IMR-90 (cell line): ENCODE results near the gene VPS26A. TPM values are rescaled to one million over a fixed set of nuclear protein-coding genes. Genes with fewer than 3 reads are reported as not detected.

Experiments
- ATAC-seq: fragments of 200-7000 bp; cut with Tn5 transposase; 2 replicates; pipeline ENCODE4 v1.9.1; 2020; ENCODE audit warnings: low read depth, mild to moderate bottlenecking, moderate library complexity
- BruUV-seq: library from RNA; stranded (reverse); fragments of 400-500 nt; replicated peaks from 2 replicates; lab custom pipeline; 2021; lab: Mats Ljungman, UMichigan
- CTCF ChIA-PET: fragments of 300-600 bp; formaldehyde crosslinking; extraction: SDS; loops from one replicate; lab custom pipeline; 2021; ENCODE audit warnings: antibody characterized with exemption; lab: Yijun Ruan, JAX
- POLR2A ChIA-PET: fragments of 300-600 bp; sonication (Branson Sonifier 250); formaldehyde crosslinking; loops from one replicate; lab custom pipeline; 2022; ENCODE audit warnings: antibody characterized with exemption; ENCODE audit not compliant: unreplicated experiment; lab: Charles Lee
- DNase-seq: peaks from one replicate; pipeline ENCODE4 v3.0.0; 2013
- H2AFZ ChIP-seq: replicated peaks from 2 replicates; pipeline ENCODE3; 2013; ENCODE audit warnings: low read length, mild to moderate bottlenecking; ENCODE audit not compliant: poor library complexity
- H2AK5ac ChIP-seq: 2 replicates; pipeline ENCODE4 v1.6.1; 2013; ENCODE audit warnings: low read depth, low read length, inconsistent platforms
- H2AK9ac ChIP-seq: replicated peaks from 2 replicates; pipeline ENCODE3; 2013; ENCODE audit warnings: mild to moderate bottlenecking, low read depth, low read length, moderate library complexity; ENCODE audit not compliant: poor library complexity
- H2BK120ac ChIP-seq: 2 replicates; pipeline ENCODE4 v1.6.1; 2013; ENCODE audit warnings: low read depth, low read length, inconsistent platforms
- H2BK15ac ChIP-seq: 3 replicates; pipeline ENCODE4 v1.6.1; 2013; ENCODE audit warnings: low read depth, low read length, inconsistent platforms
- H2BK20ac ChIP-seq: 2 replicates; pipeline ENCODE4 v1.6.1; 2013; ENCODE audit warnings: low read depth, mild to moderate bottlenecking, inconsistent platforms, low read length, moderate library complexity
- H2BK5ac ChIP-seq: 2 replicates; pipeline ENCODE4 v1.6.1; 2013; ENCODE audit warnings: mild to moderate bottlenecking, low read depth, low read length, inconsistent platforms; ENCODE audit not compliant: poor library complexity, severe bottlenecking
- H3K14ac ChIP-seq: replicated peaks from 2 replicates; pipeline ENCODE4 v1.6.1; 2013; ENCODE audit warnings: low read depth, low read length, inconsistent platforms
- H3K18ac ChIP-seq: 2 replicates; pipeline ENCODE4 v1.6.1; 2013; ENCODE audit warnings: low read depth, low read length, control low read depth
- H3K23ac ChIP-seq: 2 replicates; pipeline ENCODE4 v1.6.1; 2013; ENCODE audit warnings: low read depth, low read length, inconsistent platforms
- H3K27ac ChIP-seq: 2 replicates; pipeline ENCODE4 v1.5.1; 2013; ENCODE audit warnings: mild to moderate bottlenecking, control low read depth, low read length; ENCODE audit not compliant: insufficient read depth
- H3K27me3 ChIP-seq: 2 replicates; pipeline ENCODE4 v1.6.1; 2013; ENCODE audit warnings: low read length; ENCODE audit not compliant: control insufficient read depth, insufficient read depth
- H3K36me3 ChIP-seq: 2 replicates; pipeline ENCODE4 v1.6.1; 2013; ENCODE audit warnings: low read length, mixed read lengths; ENCODE audit not compliant: control insufficient read depth, insufficient read depth
- H3K4ac ChIP-seq: 2 replicates; pipeline ENCODE4 v1.6.1; 2013; ENCODE audit warnings: low read depth, low read length, inconsistent platforms
- H3K4me1 ChIP-seq: 2 replicates; pipeline ENCODE4 v1.6.1; 2013; ENCODE audit warnings: low read length, mixed read lengths; ENCODE audit not compliant: control insufficient read depth, insufficient read depth
- H3K4me2 ChIP-seq: 2 replicates; pipeline ENCODE4 v1.6.1; 2013; ENCODE audit warnings: low read depth, mild to moderate bottlenecking, control low read depth, low read length, moderate library complexity
- H3K4me3 ChIP-seq: 2 replicates; pipeline ENCODE4 v1.5.1; 2013; ENCODE audit warnings: low read depth, mild to moderate bottlenecking, control low read depth, low read length, moderate library complexity; ENCODE audit not compliant: insufficient read depth
- H3K56ac ChIP-seq: 2 replicates; pipeline ENCODE4 v1.6.1; 2013; ENCODE audit warnings: low read length, inconsistent platforms; ENCODE audit not compliant: insufficient read depth; ENCODE audit errors: extremely low read depth
- H3K79me1 ChIP-seq, 2 experiments: 2 replicates each; pipeline ENCODE4 v1.6.1; 2013; ENCODE audit warnings: low read length in 2 of 2, inconsistent platforms in 1 of 2, low read depth in 1 of 2
- H3K9ac ChIP-seq: 2 replicates; pipeline ENCODE4 v1.6.1; 2013; ENCODE audit warnings: low read depth, low read length, control low read depth
- H3K9me1 ChIP-seq: 2 replicates; pipeline ENCODE4 v1.6.1; 2013; ENCODE audit warnings: low read length, inconsistent platforms; ENCODE audit not compliant: insufficient read depth
- H3K9me3 ChIP-seq: 2 replicates; pipeline ENCODE4 v1.6.1; 2013; ENCODE audit warnings: low read length; ENCODE audit not compliant: control insufficient read depth, insufficient read depth
- H4K20me1 ChIP-seq: 2 replicates; pipeline ENCODE4 v1.6.1; 2013; ENCODE audit warnings: low read length, inconsistent platforms; ENCODE audit not compliant: insufficient read depth
- H4K5ac ChIP-seq: 2 replicates; pipeline ENCODE4 v1.6.1; 2013; ENCODE audit warnings: mild to moderate bottlenecking, low read depth, low read length, control low read depth
- H4K8ac ChIP-seq, 2 experiments: 2 replicates each; pipeline ENCODE4 v1.6.1; 2013; ENCODE audit warnings: low read depth in 2 of 2, low read length in 2 of 2, control low read depth in 1 of 2, inconsistent platforms in 1 of 2
- H4K91ac ChIP-seq: 2 replicates; pipeline ENCODE4 v1.6.1; 2013; ENCODE audit warnings: low read depth, low read length, inconsistent platforms; ENCODE audit not compliant: insufficient read depth
- BHLHE40 ChIP-seq: fragments of 150-350 bp; IDR thresholded peaks from 2 replicates; pipeline ENCODE4 v1.6.1; 2016; ENCODE audit warnings: mild to moderate bottlenecking, low read depth, low read length
- CEBPB ChIP-seq: IDR thresholded peaks from 2 replicates; pipeline ENCODE4 v1.6.1; 2012; ENCODE audit warnings: low read depth, low read length, improper control_type of control experiment
- CHD1 ChIP-seq: IDR thresholded peaks from 2 replicates; pipeline ENCODE4 v1.6.1; 2012; ENCODE audit warnings: low read depth, low read length, improper control_type of control experiment
- CTCF ChIP-seq: conservative IDR thresholded peaks from 2 replicates; pipeline ENCODE4 v1.5.1; 2012; ENCODE audit warnings: mild to moderate bottlenecking, low read depth, low read length, improper control_type of control experiment
- ELK1 ChIP-seq: fragments of 150-350 bp; IDR thresholded peaks from 2 replicates; pipeline ENCODE4 v1.6.1; 2016; ENCODE audit warnings: low read depth, mild to moderate bottlenecking, low read length, moderate library complexity, borderline replicate concordance
- FOS ChIP-seq: fragments of 150-350 bp; IDR thresholded peaks from 2 replicates; pipeline ENCODE4 v1.6.1; 2016; ENCODE audit warnings: low read depth, low read length
- MAFK ChIP-seq: IDR thresholded peaks from 2 replicates; pipeline ENCODE4 v1.6.1; 2012; ENCODE audit warnings: low read depth, low read length, improper control_type of control experiment
- MAZ ChIP-seq: IDR thresholded peaks from 2 replicates; pipeline ENCODE4 v1.6.1; 2012; ENCODE audit warnings: low read depth, mild to moderate bottlenecking, low read length, improper control_type of control experiment, moderate library complexity, borderline replicate concordance
- MXI1 ChIP-seq: IDR thresholded peaks from 2 replicates; pipeline ENCODE4 v1.6.1; 2012; ENCODE audit warnings: low read depth, mild to moderate bottlenecking, low read length, moderate library complexity, borderline replicate concordance
- NFE2L2 ChIP-seq: fragments of 150-350 bp; IDR thresholded peaks from 2 replicates; pipeline ENCODE4 v1.6.1; 2016; ENCODE audit warnings: low read depth, mild to moderate bottlenecking, low read length
- POLR2A ChIP-seq: IDR thresholded peaks from 2 replicates; pipeline ENCODE4 v1.6.1; 2012; ENCODE audit warnings: mild to moderate bottlenecking, low read depth, low read length
- RAD21 ChIP-seq: IDR thresholded peaks from 2 replicates; pipeline ENCODE4 v1.6.1; 2012; ENCODE audit warnings: low read length, improper control_type of control experiment
- RCOR1 ChIP-seq: IDR thresholded peaks from 2 replicates; pipeline ENCODE4 v1.6.1; 2012; ENCODE audit warnings: mild to moderate bottlenecking, low read length, improper control_type of control experiment; ENCODE audit not compliant: insufficient replicate concordance
- RFX5 ChIP-seq: IDR thresholded peaks from 2 replicates; pipeline ENCODE4 v1.8.0; 2012; ENCODE audit warnings: low read depth, mild to moderate bottlenecking, low read length, moderate library complexity
- SMC3 ChIP-seq: fragments of 150-350 bp; IDR thresholded peaks from 2 replicates; pipeline ENCODE4 v1.6.1; 2016; ENCODE audit warnings: low read depth, mild to moderate bottlenecking, antibody characterized with exemption, low read length, moderate library complexity
- USF2 ChIP-seq: fragments of 150-350 bp; IDR thresholded peaks from 2 replicates; pipeline ENCODE4 v1.6.1; 2017; ENCODE audit warnings: mild to moderate bottlenecking, antibody characterized with exemption, low read length, low read depth
- WGBS, 2 experiments: methylation state at CpG; one replicate each; pipeline versions ENCODE4 v1.1.5 to v1.1.7; 2013; ENCODE audit warnings: missing lambda C conversion rate in 2 of 2; ENCODE audit not compliant: insufficient read length in 1 of 2; ENCODE audit errors: extremely low coverage in 2 of 2; 5-methylcytosine and 5-hydroxymethylcytosine counted together
- dilution Hi-C: fragments of 300-500 bp; cut with HindIII; formaldehyde crosslinking; loops from one replicate; pipeline ENCODE4 v1.14.3; 2018; ENCODE audit warnings: low sequenced_read_pairs; ENCODE audit not compliant: unreplicated experiment
- in situ Hi-C: fragments of 300-500 bp; cut with MboI; formaldehyde crosslinking; loops from 3 replicates; pipeline ENCODE4 v1.14.3; 2019; ENCODE audit warnings: low sequenced_read_pairs, inconsistent platforms, mixed read lengths
- intact Hi-C: fragments of 100-400 bp; cut with micrococcal nuclease; formaldehyde crosslinking; loops from 2 replicates; pipeline ENCODE4 v1.10.0; 2022
- polyA plus RNA-seq, 3 experiments: library from polyadenylated mRNA; depleted of rRNA; stranded (reverse); fragments of >200 nt; gene quantifications; 2 replicates each; pipeline ENCODE4 v1.2.3, GENCODE V29; 2012; ENCODE audit warnings: low replicate concordance in 1 of 3
- total RNA-seq: library from RNA; depleted of rRNA; stranded (reverse); fragments of >200 nt; gene quantifications from 2 replicates; pipeline ENCODE4 v1.2.3, GENCODE V29; 2012

VPS26A gene
- total and polyA plus RNA-seq, 2 of the 4 experiments (the other 2 are of a cell fraction), result 7.2 to 18.7 TPM

- TF ChIP-seq MAFK, result no peak
- TF ChIP-seq RCOR1, result no peak
- TF ChIP-seq CTCF, result no peak
- no peak for TF ChIP-seq FOS
- TF ChIP-seq CEBPB, result no peak
- no peak for TF ChIP-seq NFE2L2
- no peak for TF ChIP-seq USF2
- TF ChIP-seq RAD21, result no peak
- no peak for TF ChIP-seq MXI1
- TF ChIP-seq POLR2A, result no peak
- no peak for TF ChIP-seq MAZ
- TF ChIP-seq ELK1, result no peak
- no peak for TF ChIP-seq BHLHE40
- TF ChIP-seq CHD1, result no peak
- TF ChIP-seq SMC3, result no peak
- TF ChIP-seq RFX5, result no peak
- in situ Hi-C loops (no loop called here), intact Hi-C loops (no loop called here), dilution Hi-C loops (loop anchor here (25.0 kb wide), 1 partner anchor 108 kb away; no protein-coding TSS in a partner anchor)
- no peaks in the 10 kb centered on the region for H3K9me1 ChIP-seq
- no CpG with 5 or more reads among the region's 1 CpG for WGBS, 2 experiments
- H3K9me3 ChIP-seq, result no peaks in the 10 kb centered on the region
- no peak overlapping the region for H2BK5ac ChIP-seq
- H3K4me1 ChIP-seq, result no peaks in the 10 kb centered on the region
- H3K27me3 ChIP-seq, result peaks cover 7% of the 10 kb centered on the region
- no peak overlapping the region for H4K5ac ChIP-seq
- no peak overlapping the region for H2BK15ac ChIP-seq
- no peak overlapping the region for H2AK9ac ChIP-seq
- no peak overlapping the region for H2AFZ ChIP-seq
- no peak overlapping the region for H3K27ac ChIP-seq
- H2BK20ac ChIP-seq, result no peak overlapping the region
- DNase-seq (no peak), ATAC-seq (no peak)
- H2BK120ac ChIP-seq, result no peak overlapping the region
- H3K36me3 ChIP-seq, result no peaks in the 10 kb centered on the region
- H3K23ac ChIP-seq, result no peak overlapping the region
- no peak overlapping the region for H3K4me3 ChIP-seq
- BruUV-seq, result no TSS peak
- no peak overlapping the region for H3K4me2 ChIP-seq
- no peak overlapping the region for H3K14ac ChIP-seq
- H3K79me1 ChIP-seq, result peaks cover 0 to 1% of the 10 kb centered on the region in 2 experiments; a peak in 1 of 4 replicates
- no peak overlapping the region for H4K91ac ChIP-seq
- no peak overlapping the region for H3K18ac ChIP-seq
- H3K56ac ChIP-seq, result no peak overlapping the region
- CTCF ChIA-PET, result no interaction called here
- no peak overlapping the region for H4K8ac ChIP-seq
- peaks cover 3% of the 10 kb centered on the region; the same call in 1 of the 2 replicates for H4K20me1 ChIP-seq
- no peak overlapping the region for H3K4ac ChIP-seq
- no peak overlapping the region for H3K9ac ChIP-seq
- POLR2A ChIA-PET, result no interaction called here
- H2AK5ac ChIP-seq, result no peak overlapping the region
These were observed 4.1 kb upstream of the VPS26A start for GRCh38 chr10:69119896-69120295.
